GM21423 (cell line): ENCODE measurements around the gene DHX38.

Experiments used
- ATAC-seq: cut with Tn5 transposase; IDR thresholded peaks from one replicate; pipeline ENCODE4 v1.9.1; 2021; ENCODE audit warnings: mild to moderate bottlenecking, moderate library complexity; ENCODE audit not compliant: unreplicated experiment

DHX38 gene

GRCh38 chr16:72120026-72120425 is 26.4 kb downstream of the DHX38 start:
- ATAC-seq: no peak

GRCh38 chr16:72122308-72122707 is 28.7 kb downstream of the DHX38 start:
- ATAC-seq: no peak

GRCh38 chr16:72122916-72123315 is 29.3 kb downstream of the DHX38 start:
- no peak for ATAC-seq

- ATAC-seq: no peak
These were observed 29.8 kb downstream of the DHX38 start for GRCh38 chr16:72123426-72123825.

- no peak for ATAC-seq
These were observed 30.5 kb downstream of the DHX38 start for GRCh38 chr16:72124148-72124547.

GRCh38 chr16:72124761-72125634 is 31.4 kb downstream of the DHX38 start:
- peak; percentile 52 for ATAC-seq

GRCh38 chr16:72125635-72126428 is 32.2 kb downstream of the DHX38 start:
- ATAC-seq: no peak

- no peak for ATAC-seq
These were observed 32.8 kb downstream of the DHX38 start for GRCh38 chr16:72126429-72126765.

- no peak for ATAC-seq
These were observed 35.1 kb downstream of the DHX38 start for GRCh38 chr16:72128701-72129100.

GRCh38 chr16:72129976-72130656 is 36.5 kb downstream of the DHX38 start:
- no peak for ATAC-seq

- ATAC-seq: no peak
These were observed 37.4 kb downstream of the DHX38 start for GRCh38 chr16:72131036-72131435.

- ATAC-seq: no peak
These were observed 39.1 kb downstream of the DHX38 start for GRCh38 chr16:72132726-72133125.

- no peak for ATAC-seq
These were observed 40.9 kb downstream of the DHX38 start for GRCh38 chr16:72134507-72134906.

GRCh38 chr16:72137380-72138063 is 43.9 kb downstream of the DHX38 start:
- no peak for ATAC-seq

GRCh38 chr16:72138064-72138572 is 44.5 kb downstream of the DHX38 start:
- no peak for ATAC-seq

GRCh38 chr16:72139908-72140307 is 46.3 kb downstream of the DHX38 start:
- ATAC-seq: no peak

GRCh38 chr16:72142476-72142875 is 48.8 kb downstream of the DHX38 start:
- ATAC-seq: no peak

GRCh38 chr16:72149676-72150464 is 56.2 kb downstream of the DHX38 start:
- ATAC-seq: no peak

- ATAC-seq: no peak
These were observed 65.7 kb downstream of the DHX38 start for GRCh38 chr16:72159386-72159785.

- ATAC-seq: no peak
These were observed 66.2 kb downstream of the DHX38 start for GRCh38 chr16:72159801-72160200.
